KBM-7 (cell line): ENCODE data around the gene MYADML2.
"Not testable (repeated sequence)": the region's sequence is repeated elsewhere in the genome, so short reads cannot be mapped to it uniquely, and the experiment has no call there.

Experiments used
- DNase-seq: peaks from one replicate; pipeline ENCODE4 v3.0.0-alpha.2; 2015
- in situ Hi-C: fragments of 300-500 bp; cut with MboI; formaldehyde crosslinking; loops from 2 replicates; pipeline ENCODE4 v1.14.3; 2020; ENCODE audit warnings: low sequenced_read_pairs, low pct_unique_long_range_greater_than_20kb, mixed read lengths

MYADML2 gene

GRCh38 chr17:81960130-81960958 lies 13.3 kb upstream of the MYADML2 start:
- in situ Hi-C loops: no loop called here

GRCh38 chr17:81959362-81960129 lies 12.5 kb upstream of the MYADML2 start:
- in situ Hi-C loops: no loop called here
- DNase-seq: peak; percentile 60

More at GRCh38 chr17:81960130-81960958, 13.3 kb upstream of the MYADML2 start:
- DNase-seq: no peak

GRCh38 chr17:81958633-81959342 lies 11.8 kb upstream of the MYADML2 start:
- in situ Hi-C loops: no loop called here
- no peak for DNase-seq

- in situ Hi-C loops: no loop called here
These were observed 10.8 kb upstream of the MYADML2 start for GRCh38 chr17:81957691-81958432.

GRCh38 chr17:81956607-81957589 lies 9.9 kb upstream of the MYADML2 start:
- in situ Hi-C loops: no loop called here

More at GRCh38 chr17:81957691-81958432, 10.8 kb upstream of the MYADML2 start:
- no peak for DNase-seq

GRCh38 chr17:81955756-81956544 lies 8.9 kb upstream of the MYADML2 start:
- in situ Hi-C loops: no loop called here
- DNase-seq: no peak

More at GRCh38 chr17:81956607-81957589, 9.9 kb upstream of the MYADML2 start:
- DNase-seq: no peak

- in situ Hi-C loops: no loop called here
- DNase-seq: no peak
These were observed 8.1 kb upstream of the MYADML2 start for GRCh38 chr17:81955058-81955681.

- in situ Hi-C loops: no loop called here
- DNase-seq: no peak
These were observed 7.4 kb upstream of the MYADML2 start for GRCh38 chr17:81954131-81955057.

GRCh38 chr17:81953443-81953842 lies 6.4 kb upstream of the MYADML2 start:
- in situ Hi-C loops, DNase-seq: not testable (repeated sequence)

GRCh38 chr17:81952792-81953228 lies 5.8 kb upstream of the MYADML2 start:
- in situ Hi-C loops: no loop called here
- DNase-seq: no peak

- DNase-seq: no peak
- in situ Hi-C loops: no loop called here
These were observed 5.0 kb upstream of the MYADML2 start for GRCh38 chr17:81951785-81952684.

- DNase-seq: no peak
- in situ Hi-C loops: no loop called here
These were observed 3.5 kb upstream of the MYADML2 start for GRCh38 chr17:81950501-81950900.

- no peak for DNase-seq
- in situ Hi-C loops: no loop called here
These were observed 1.8 kb upstream of the MYADML2 start for GRCh38 chr17:81948635-81949378.

GRCh38 chr17:81944858-81945257 lies 2.2 kb downstream of the MYADML2 start:
- in situ Hi-C loops: no loop called here
- no peak for DNase-seq
